AML-193 (cell line): ENCODE results near the gene PPM1D.
"Not testable (repeated sequence)": the region's sequence is repeated elsewhere in the genome, so short reads cannot be mapped to it uniquely, and the experiment has no call there.

ENCODE experiments used
- DNase-seq, 2 experiments: peaks; one replicate each; lab custom pipeline; 2025; lab: John Stamatoyannopoulos, UW

The PPM1D gene

GRCh38 chr17:60599620-60600489, at the start of gene PPM1D:
Gene PPM1D, plus strand, starts transcription at chr17:60600193. Its CDS starts 222 bp downstream, at chr17:60600415.
- DNase-seq = peak; percentile 99

- not testable (repeated sequence) for DNase-seq
Observed at GRCh38 chr17:60552255-60552654, 47.7 kb upstream of the PPM1D start.

GRCh38 chr17:60554377-60554788, 45.6 kb upstream of the PPM1D start:
- DNase-seq = no peak

- DNase-seq = no peak
Observed at GRCh38 chr17:60555786-60556185, 44.2 kb upstream of the PPM1D start.

- DNase-seq = no peak
Observed at GRCh38 chr17:60557805-60558204, 42.2 kb upstream of the PPM1D start.

- DNase-seq = no peak
Observed at GRCh38 chr17:60559659-60559994, 40.4 kb upstream of the PPM1D start.

- DNase-seq = no peak
Observed at GRCh38 chr17:60559995-60560859, 39.8 kb upstream of the PPM1D start.

GRCh38 chr17:60560860-60561257, 39.1 kb upstream of the PPM1D start:
- DNase-seq = no peak

- no peak for DNase-seq
Observed at GRCh38 chr17:60562421-60562820, 37.6 kb upstream of the PPM1D start.

GRCh38 chr17:60563743-60564142, 36.2 kb upstream of the PPM1D start:
- no peak for DNase-seq

- DNase-seq = no peak
Observed at GRCh38 chr17:60565233-60565632, 34.8 kb upstream of the PPM1D start.

- DNase-seq = no peak
Observed at GRCh38 chr17:60573236-60574051, 26.5 kb upstream of the PPM1D start.

GRCh38 chr17:60577147-60577915, 22.7 kb upstream of the PPM1D start:
- peak; percentile 52 to 56 for DNase-seq

GRCh38 chr17:60579090-60579489, 20.9 kb upstream of the PPM1D start:
- no peak for DNase-seq

- DNase-seq = no peak
Observed at GRCh38 chr17:60579551-60579950, 20.4 kb upstream of the PPM1D start.

- no peak for DNase-seq
Observed at GRCh38 chr17:60583008-60583407, 17.0 kb upstream of the PPM1D start.

GRCh38 chr17:60585887-60586286, 14.1 kb upstream of the PPM1D start:
- DNase-seq = no peak

GRCh38 chr17:60586288-60586974, 13.6 kb upstream of the PPM1D start:
- peak in 1 of 2 experiments; percentile 29 for DNase-seq

GRCh38 chr17:60590070-60590469, 9.9 kb upstream of the PPM1D start:
- DNase-seq = no peak

- DNase-seq = no peak
Observed at GRCh38 chr17:60592750-60593149, 7.2 kb upstream of the PPM1D start.
